Panc1 (cell line): ENCODE results near the gene MAP3K4.

ENCODE experiments used
- CTCF ChIP-seq: fragments of 450-650 bp; IDR thresholded peaks from 2 replicates; pipeline ENCODE4 v1.5.1; 2017; ENCODE audit warnings: mild to moderate bottlenecking
- POLR2AphosphoS5 ChIP-seq: IDR thresholded peaks from 2 replicates; pipeline ENCODE4 v1.6.1; 2012; ENCODE audit warnings: mild to moderate bottlenecking, low read depth, low read length, moderate library complexity
- REST ChIP-seq, 2 experiments: IDR thresholded peaks; 2 replicates each; pipeline ENCODE4 v1.6.1; 2011 to 2012; ENCODE audit warnings: low read depth in 2 of 2, control low read depth in 1 of 2, low read length in 1 of 2, mild to moderate bottlenecking in 1 of 2, moderate library complexity in 1 of 2; ENCODE audit not compliant: insufficient read depth in 1 of 2
- SIN3A ChIP-seq: IDR thresholded peaks from 2 replicates; pipeline ENCODE4 v1.6.1; 2012; ENCODE audit warnings: low read depth, mild to moderate bottlenecking, low read length, moderate library complexity, borderline replicate concordance; ENCODE audit not compliant: insufficient read depth
- TCF7L2 ChIP-seq: IDR thresholded peaks from 2 replicates; pipeline ENCODE4 v1.6.1; 2011; ENCODE audit warnings: mild to moderate bottlenecking, low read depth, low read length, inconsistent platforms

GRCh38 chr6:161054876-161055275 lies 63.3 kb downstream of the MAP3K4 start:
- TF ChIP-seq CTCF (no peak), POLR2AphosphoS5 (no peak), TCF7L2 (no peak), REST (IDR thresholded peaks at IDR 0.05; ENCODE audit: insufficient read depth in 1 of 2, low read depth in 2 of 2, low read length in 1 of 2) (no peak), SIN3A (no peak)
